Esophagus muscularis mucosa (tissue), 3 donors: ENCODE data around the gene OBI1.

Experiments
- CTCF ChIP-seq, 3 experiments: fragments of 200-600 bp in 2 of 3; fragments of 450-650 bp in 1 of 3; sonication (generic) in 2 of 3; IDR thresholded peaks; one replicate each; pipeline ENCODE4 v1.5.1; 2017 to 2019; ENCODE audit warnings: antibody characterized with exemption in 3 of 3, mild to moderate bottlenecking in 2 of 3, moderate library complexity in 1 of 3
- POLR2A ChIP-seq: fragments of 450-650 bp; IDR thresholded peaks from one replicate; pipeline ENCODE4 v1.6.1; 2017; ENCODE audit warnings: antibody characterized with exemption, moderate library complexity, mild to moderate bottlenecking, low read depth

GRCh38 chr13:78598966-78599644 lies 59.9 kb downstream of the OBI1 start:
- TF ChIP-seq CTCF (IDR thresholded peaks at IDR 0.05) = no peak
- TF ChIP-seq POLR2A = no peak
